ENCODE results near the gene PDE4A.

DNA sequence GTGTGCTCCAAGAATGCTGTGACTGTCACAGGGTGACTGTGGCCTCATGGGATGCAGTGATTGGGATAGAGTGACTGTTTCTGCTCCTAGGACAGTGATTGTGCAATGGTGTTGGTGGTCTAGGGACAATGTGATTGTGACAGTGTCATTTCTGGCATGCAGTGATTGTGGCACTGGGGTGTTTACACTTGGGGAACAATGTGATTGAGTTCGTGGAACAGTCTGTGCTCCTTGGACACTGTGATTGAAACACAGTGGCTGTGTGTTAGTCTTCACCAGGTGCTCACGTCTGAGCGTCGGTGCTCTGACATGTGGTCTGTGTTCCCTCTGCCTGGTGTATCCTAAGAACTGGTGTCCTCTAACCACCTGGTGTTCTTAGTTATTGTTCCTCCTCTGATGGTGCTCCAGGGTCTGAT, 1.7 kb downstream of the PDE4A start:
- TF ChIP-seq, protein P1, sequence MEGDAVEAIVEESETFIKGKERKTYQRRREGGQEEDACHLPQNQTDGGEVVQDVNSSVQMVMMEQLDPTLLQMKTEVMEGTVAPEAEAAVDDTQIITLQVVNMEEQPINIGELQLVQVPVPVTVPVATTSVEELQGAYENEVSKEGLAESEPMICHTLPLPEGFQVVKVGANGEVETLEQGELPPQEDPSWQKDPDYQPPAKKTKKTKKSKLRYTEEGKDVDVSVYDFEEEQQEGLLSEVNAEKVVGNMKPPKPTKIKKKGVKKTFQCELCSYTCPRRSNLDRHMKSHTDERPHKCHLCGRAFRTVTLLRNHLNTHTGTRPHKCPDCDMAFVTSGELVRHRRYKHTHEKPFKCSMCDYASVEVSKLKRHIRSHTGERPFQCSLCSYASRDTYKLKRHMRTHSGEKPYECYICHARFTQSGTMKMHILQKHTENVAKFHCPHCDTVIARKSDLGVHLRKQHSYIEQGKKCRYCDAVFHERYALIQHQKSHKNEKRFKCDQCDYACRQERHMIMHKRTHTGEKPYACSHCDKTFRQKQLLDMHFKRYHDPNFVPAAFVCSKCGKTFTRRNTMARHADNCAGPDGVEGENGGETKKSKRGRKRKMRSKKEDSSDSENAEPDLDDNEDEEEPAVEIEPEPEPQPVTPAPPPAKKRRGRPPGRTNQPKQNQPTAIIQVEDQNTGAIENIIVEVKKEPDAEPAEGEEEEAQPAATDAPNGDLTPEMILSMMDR (IDR thresholded peaks at IDR 0.05; ENCODE audit: extremely low read depth in 1 of 2, insufficient read depth in 1 of 2, low read depth in 1 of 2, low read length in 2 of 2), result no peak
- no peak for TF ChIP-seq EZH2 (IDR thresholded peaks at IDR 0.05; ENCODE audit: borderline replicate concordance, low read depth, low read length, severe bottlenecking)
- no peak for TF ChIP-seq MYC (IDR thresholded peaks at IDR 0.05; ENCODE audit: low read depth, low read length)
- TF ChIP-seq JUN (IDR thresholded peaks at IDR 0.05; ENCODE audit: borderline replicate concordance, insufficient read depth, insufficient read length, low read depth), result no peak

All from endothelial cell of umbilical vein (primary cell).